Gastrocnemius medialis (tissue), 4 donors: ENCODE measurements around the gene FRMD5. TPM values are rescaled to one million over a fixed set of nuclear protein-coding genes. Genes with fewer than 3 reads are reported as not detected.

ENCODE experiments used
- ATAC-seq, 2 donors: fragments of 150-250 bp; one replicate each; pipeline ENCODE4 v1.9.1; 2016
- DNase-seq, 2 donors: peaks; one replicate each; pipeline ENCODE4 v3.0.0-alpha.2; 2019
- H3K27ac ChIP-seq, 4 donors: fragments of 200-600 bp; sonication (generic); 1 replicate in 1 of 4; 2 replicates in 3 of 4; pipeline ENCODE4 v1.5.1; 2016 to 2018; ENCODE audit warnings: mild to moderate bottlenecking in 2 of 4, moderate library complexity in 1 of 4
- H3K27me3 ChIP-seq, 3 donors: fragments of 200-600 bp; sonication (generic) in 2 of 3; 1 replicate in 1 of 3; 2 replicates in 2 of 3; pipeline versions ENCODE4 v1.5.1 to v1.6.0; 2016 to 2019; ENCODE audit warnings: mild to moderate bottlenecking in 1 of 3, moderate library complexity in 1 of 3
- H3K36me3 ChIP-seq, 2 donors: fragments of 200-600 bp; sonication (generic) in 1 of 2; one replicate each; pipeline ENCODE4 v1.5.1; 2017 to 2018
- H3K4me1 ChIP-seq, 2 donors: fragments of 200-600 bp; sonication (generic) in 1 of 2; one replicate each; pipeline ENCODE4 v1.5.1; 2016 to 2017; ENCODE audit warnings: mild to moderate bottlenecking in 2 of 2
- H3K4me3 ChIP-seq, 4 donors: fragments of 200-600 bp; sonication (generic) in 3 of 4; 1 replicate in 1 of 4; 2 replicates in 3 of 4; pipeline ENCODE4 v1.5.1; 2016 to 2019; ENCODE audit warnings: mild to moderate bottlenecking in 2 of 4
- H3K9me3 ChIP-seq, 3 donors: fragments of 200-600 bp; sonication (generic) in 2 of 3; 1 replicate in 1 of 3; 2 replicates in 2 of 3; pipeline ENCODE4 v1.5.1; 2016 to 2019
- POLR2A ChIP-seq, 2 donors: fragments of 450-650 bp; IDR thresholded peaks; one replicate each; pipeline ENCODE4 v1.6.1; 2017; ENCODE audit warnings: antibody characterized with exemption in 2 of 2, mild to moderate bottlenecking in 2 of 2, moderate library complexity in 2 of 2
- in situ Hi-C, 4 donors: fragments of 200-750 bp; cut with MboI; loops; one replicate each; pipeline versions ENCODE4 v1.15.0 to v1.8.0; 2017; ENCODE audit warnings: low sequenced_read_pairs in 4 of 4
- intact Hi-C: fragments of 100-400 bp; cut with DNase I; formaldehyde crosslinking; loops from one replicate; pipeline ENCODE4 v1.15.1; 2023; ENCODE audit warnings: low total_unique reads
- total RNA-seq, 4 donors: library from RNA; depleted of rRNA; stranded (reverse); fragments of >200 nt; gene quantifications; one replicate each; pipeline versions ENCODE4 v1.1.0 to v1.2.3, GENCODE V29; 2016
- TF ChIP-seq, protein P1 (sequence below), 5 experiments: fragments of 450-650 bp in 3 of 5; fragments of 200-600 bp in 2 of 5; sonication (generic) in 2 of 5; IDR thresholded peaks in 4 of 5; conservative IDR thresholded peaks in 1 of 5; 1 replicate in 4 of 5; 2 replicates in 1 of 5; pipeline ENCODE4 v1.5.1; 2016 to 2019; ENCODE audit warnings: antibody characterized with exemption in 5 of 5, mild to moderate bottlenecking in 3 of 5, moderate library complexity in 3 of 5

The FRMD5 gene
- total RNA-seq, 4 donors from 2014 or later = 0.04 TPM; not detected in 3

DNA sequence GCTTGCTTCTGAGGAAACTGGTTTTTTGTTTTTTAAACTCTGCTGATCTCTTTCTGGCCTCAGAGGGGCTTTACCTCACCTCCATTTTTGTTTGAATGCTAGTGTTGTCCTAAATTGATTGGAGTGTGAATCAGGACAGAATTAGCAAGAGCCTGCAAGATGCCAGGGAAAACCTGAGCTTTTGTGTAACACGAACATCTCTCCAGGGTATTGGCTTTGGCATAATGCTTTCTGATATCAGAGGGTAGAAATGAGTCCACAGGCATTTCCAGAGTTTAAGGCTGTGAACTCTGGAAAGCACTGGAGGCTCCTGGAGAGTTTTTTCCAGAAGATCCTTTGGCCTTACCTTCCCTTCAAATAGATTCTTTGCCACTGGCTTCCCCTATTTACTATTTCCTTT is 281.1 kb downstream of the FRMD5 start:
- no peak for ATAC-seq
- H3K4me3 ChIP-seq = no peak overlapping the region
- TF ChIP-seq, protein P1, sequence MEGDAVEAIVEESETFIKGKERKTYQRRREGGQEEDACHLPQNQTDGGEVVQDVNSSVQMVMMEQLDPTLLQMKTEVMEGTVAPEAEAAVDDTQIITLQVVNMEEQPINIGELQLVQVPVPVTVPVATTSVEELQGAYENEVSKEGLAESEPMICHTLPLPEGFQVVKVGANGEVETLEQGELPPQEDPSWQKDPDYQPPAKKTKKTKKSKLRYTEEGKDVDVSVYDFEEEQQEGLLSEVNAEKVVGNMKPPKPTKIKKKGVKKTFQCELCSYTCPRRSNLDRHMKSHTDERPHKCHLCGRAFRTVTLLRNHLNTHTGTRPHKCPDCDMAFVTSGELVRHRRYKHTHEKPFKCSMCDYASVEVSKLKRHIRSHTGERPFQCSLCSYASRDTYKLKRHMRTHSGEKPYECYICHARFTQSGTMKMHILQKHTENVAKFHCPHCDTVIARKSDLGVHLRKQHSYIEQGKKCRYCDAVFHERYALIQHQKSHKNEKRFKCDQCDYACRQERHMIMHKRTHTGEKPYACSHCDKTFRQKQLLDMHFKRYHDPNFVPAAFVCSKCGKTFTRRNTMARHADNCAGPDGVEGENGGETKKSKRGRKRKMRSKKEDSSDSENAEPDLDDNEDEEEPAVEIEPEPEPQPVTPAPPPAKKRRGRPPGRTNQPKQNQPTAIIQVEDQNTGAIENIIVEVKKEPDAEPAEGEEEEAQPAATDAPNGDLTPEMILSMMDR (IDR thresholded peaks at IDR 0.05 in 4 of 5, conservative IDR thresholded peaks at IDR 0.05 in 1 of 5) = no peak
- no peak for TF ChIP-seq POLR2A (IDR thresholded peaks at IDR 0.05)
- no peaks in the 10 kb centered on the region for H3K9me3 ChIP-seq
- H3K27me3 ChIP-seq = no peaks in the 10 kb centered on the region
- intact Hi-C loops (no loop called here), in situ Hi-C loops (no loop called here)
- DNase-seq = no peak
- no peaks in the 10 kb centered on the region for H3K36me3 ChIP-seq
- H3K4me1 ChIP-seq = no peaks in the 10 kb centered on the region
- no peak overlapping the region for H3K27ac ChIP-seq

DNA sequence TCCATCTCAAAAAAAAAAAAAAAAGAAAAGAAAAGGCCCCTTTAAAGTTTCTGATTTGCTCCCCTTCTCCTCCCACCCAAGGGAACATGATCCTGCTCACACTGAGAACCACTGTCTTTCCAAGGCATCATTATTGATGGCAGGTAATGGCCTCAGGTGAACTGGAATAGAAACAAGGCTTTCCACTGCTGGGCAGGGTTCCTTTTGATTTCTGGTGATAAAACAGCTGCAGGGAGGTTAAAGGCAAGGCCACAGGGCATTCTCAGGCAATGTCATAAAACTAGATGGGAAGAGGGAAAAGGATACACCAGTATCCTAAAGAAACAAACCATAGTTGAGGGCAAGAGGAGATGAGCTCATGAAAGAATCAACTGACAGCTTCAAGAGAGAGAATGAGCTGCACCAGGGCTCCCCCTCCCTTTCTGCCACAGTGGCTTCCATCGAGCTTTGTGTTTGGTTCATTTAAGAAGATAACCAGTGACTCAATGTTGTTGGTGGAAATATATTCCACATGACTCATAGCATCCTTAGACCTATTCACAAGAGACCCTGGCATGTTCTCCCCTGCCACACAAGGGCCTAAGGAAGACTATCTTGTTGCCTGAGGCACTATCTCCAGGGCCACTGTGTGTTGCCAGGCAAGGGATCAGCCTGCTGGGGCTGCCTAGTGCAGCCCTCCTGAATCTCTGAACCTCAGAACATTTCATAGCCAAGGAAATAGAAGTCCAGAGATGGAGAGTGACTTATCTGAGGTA is 281.9 kb downstream of the FRMD5 start:
- intact Hi-C loops (no loop called here), in situ Hi-C loops (no loop called here)
- no peaks in the 10 kb centered on the region for H3K27me3 ChIP-seq
- DNase-seq (no peak), ATAC-seq (no peak)
- no peak overlapping the region for H3K4me3 ChIP-seq
- H3K4me1 ChIP-seq = no peaks in the 10 kb centered on the region
- H3K27ac ChIP-seq = no peak overlapping the region
- H3K9me3 ChIP-seq = no peaks in the 10 kb centered on the region
- TF ChIP-seq, protein P1 (IDR thresholded peaks at IDR 0.05 in 4 of 5, conservative IDR thresholded peaks at IDR 0.05 in 1 of 5) = no peak
- H3K36me3 ChIP-seq = no peaks in the 10 kb centered on the region

DNA sequence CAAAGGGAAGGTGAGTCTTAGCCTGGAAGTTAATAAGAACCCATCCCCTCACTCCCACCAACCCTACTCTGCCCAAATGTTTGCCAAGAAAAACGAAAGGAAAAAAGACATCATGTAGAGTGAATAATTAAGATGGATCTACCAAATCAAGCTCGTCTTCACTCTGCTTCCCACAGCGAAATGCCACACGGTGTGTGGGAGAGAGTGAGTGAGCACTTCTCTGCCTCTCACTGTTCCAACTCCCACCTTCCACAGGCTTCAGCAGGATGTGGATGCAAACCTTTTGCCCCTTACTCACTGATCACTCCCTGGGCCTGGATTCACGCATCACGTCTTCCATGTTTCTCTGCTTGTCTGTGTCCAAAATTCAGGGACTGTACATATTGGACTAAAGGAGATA is 282.9 kb downstream of the FRMD5 start:
- TF ChIP-seq, protein P1 (IDR thresholded peaks at IDR 0.05 in 4 of 5, conservative IDR thresholded peaks at IDR 0.05 in 1 of 5) = no peak
- TF ChIP-seq POLR2A (IDR thresholded peaks at IDR 0.05) = no peak
- H3K27ac ChIP-seq = no peak overlapping the region
- H3K4me3 ChIP-seq = no peak overlapping the region
- intact Hi-C loops (no loop called here), in situ Hi-C loops (no loop called here)
- no peaks in the 10 kb centered on the region for H3K27me3 ChIP-seq
- ATAC-seq = no peak
- H3K4me1 ChIP-seq = no peaks in the 10 kb centered on the region
- no peak for DNase-seq
- no peaks in the 10 kb centered on the region for H3K36me3 ChIP-seq
- no peaks in the 10 kb centered on the region for H3K9me3 ChIP-seq

DNA sequence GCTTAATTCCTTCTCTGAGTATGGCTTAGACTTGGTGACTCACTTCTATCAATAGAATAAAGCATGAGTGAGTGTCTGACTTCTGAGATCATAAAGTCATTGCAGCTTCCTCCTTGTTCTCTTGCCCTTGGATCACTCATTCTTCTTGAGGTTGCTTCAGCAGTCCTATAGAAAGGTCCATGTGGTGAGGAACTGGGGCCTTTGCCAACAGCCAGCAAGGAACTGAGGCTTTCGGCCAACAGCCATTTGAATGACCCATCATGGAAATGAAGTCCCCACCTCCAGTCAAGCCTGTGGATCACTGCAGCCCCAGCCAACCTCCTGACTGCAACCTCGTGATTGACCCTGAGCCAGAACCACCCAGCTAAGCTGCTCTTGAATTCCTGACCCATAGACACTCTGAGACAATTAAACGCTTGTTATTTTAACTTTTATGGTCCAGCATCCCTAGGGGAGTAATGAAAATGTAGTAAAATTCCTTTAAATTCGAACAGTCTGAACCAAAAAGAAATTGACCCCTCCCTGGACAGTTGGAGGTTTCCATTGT is 283.8 kb downstream of the FRMD5 start:
- no peaks in the 10 kb centered on the region for H3K9me3 ChIP-seq
- in situ Hi-C loops = no loop called here
- DNase-seq = no peak

More for the DNA sequence above, 283.8 kb downstream of the FRMD5 start:
- Histone ChIP-seq H3K27me3 (no peaks in the 10 kb centered on the region), H3K27ac (no peak overlapping the region), H3K4me3 (no peak overlapping the region), H3K36me3 (no peaks in the 10 kb centered on the region), H3K4me1 (no peaks in the 10 kb centered on the region)
- ATAC-seq = no peak
- TF ChIP-seq, protein P1 (IDR thresholded peaks at IDR 0.05 in 4 of 5, conservative IDR thresholded peaks at IDR 0.05 in 1 of 5) = no peak
- no peak for TF ChIP-seq POLR2A (IDR thresholded peaks at IDR 0.05)
- intact Hi-C loops = no loop called here
